Measurements from ENCODE around the gene KCNMA1. TPM values are rescaled to one million over a fixed set of nuclear protein-coding genes. Genes with fewer than 3 reads are reported as not detected.

The KCNMA1 gene
- total RNA-seq, 4 donors from 2014 or later, result 10.1 to 32.6 (median 20.1) TPM

DNA sequence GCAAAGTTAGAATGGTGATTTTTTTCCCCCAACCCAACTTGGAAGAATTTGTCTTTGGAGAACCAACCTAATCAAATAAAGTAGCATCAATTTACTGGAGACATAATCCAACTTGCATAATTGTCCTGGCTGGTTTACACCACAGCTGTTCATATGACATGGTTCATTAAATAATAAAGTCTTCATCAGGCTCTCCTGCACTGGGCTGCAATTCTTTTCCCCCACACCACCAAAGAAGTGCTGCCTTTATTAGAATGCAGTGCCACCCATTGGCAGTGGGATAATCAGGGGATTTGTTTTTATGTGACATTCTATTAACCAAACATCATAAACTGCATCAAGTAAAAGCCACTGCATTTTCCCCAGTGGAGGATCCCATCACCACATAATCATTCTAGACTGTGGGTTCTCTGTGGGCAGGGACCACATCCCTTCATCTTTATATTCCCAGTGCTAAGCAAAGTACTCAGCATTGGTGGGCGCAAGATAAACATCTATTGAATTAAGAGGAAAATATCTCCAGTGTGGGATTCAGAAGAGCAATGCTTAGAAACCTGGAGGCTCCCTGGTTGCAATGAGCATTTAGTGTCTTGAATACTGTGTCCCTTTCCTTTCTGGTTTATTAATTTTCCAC is 322.0 kb downstream of the KCNMA1 start:
- TF ChIP-seq, protein P1, sequence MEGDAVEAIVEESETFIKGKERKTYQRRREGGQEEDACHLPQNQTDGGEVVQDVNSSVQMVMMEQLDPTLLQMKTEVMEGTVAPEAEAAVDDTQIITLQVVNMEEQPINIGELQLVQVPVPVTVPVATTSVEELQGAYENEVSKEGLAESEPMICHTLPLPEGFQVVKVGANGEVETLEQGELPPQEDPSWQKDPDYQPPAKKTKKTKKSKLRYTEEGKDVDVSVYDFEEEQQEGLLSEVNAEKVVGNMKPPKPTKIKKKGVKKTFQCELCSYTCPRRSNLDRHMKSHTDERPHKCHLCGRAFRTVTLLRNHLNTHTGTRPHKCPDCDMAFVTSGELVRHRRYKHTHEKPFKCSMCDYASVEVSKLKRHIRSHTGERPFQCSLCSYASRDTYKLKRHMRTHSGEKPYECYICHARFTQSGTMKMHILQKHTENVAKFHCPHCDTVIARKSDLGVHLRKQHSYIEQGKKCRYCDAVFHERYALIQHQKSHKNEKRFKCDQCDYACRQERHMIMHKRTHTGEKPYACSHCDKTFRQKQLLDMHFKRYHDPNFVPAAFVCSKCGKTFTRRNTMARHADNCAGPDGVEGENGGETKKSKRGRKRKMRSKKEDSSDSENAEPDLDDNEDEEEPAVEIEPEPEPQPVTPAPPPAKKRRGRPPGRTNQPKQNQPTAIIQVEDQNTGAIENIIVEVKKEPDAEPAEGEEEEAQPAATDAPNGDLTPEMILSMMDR (IDR thresholded peaks at IDR 0.05), result no peak
- no peak for ATAC-seq (ENCODE audit: low FRiP score)
- no peak for DNase-seq (ENCODE audit: low spot score)

DNA sequence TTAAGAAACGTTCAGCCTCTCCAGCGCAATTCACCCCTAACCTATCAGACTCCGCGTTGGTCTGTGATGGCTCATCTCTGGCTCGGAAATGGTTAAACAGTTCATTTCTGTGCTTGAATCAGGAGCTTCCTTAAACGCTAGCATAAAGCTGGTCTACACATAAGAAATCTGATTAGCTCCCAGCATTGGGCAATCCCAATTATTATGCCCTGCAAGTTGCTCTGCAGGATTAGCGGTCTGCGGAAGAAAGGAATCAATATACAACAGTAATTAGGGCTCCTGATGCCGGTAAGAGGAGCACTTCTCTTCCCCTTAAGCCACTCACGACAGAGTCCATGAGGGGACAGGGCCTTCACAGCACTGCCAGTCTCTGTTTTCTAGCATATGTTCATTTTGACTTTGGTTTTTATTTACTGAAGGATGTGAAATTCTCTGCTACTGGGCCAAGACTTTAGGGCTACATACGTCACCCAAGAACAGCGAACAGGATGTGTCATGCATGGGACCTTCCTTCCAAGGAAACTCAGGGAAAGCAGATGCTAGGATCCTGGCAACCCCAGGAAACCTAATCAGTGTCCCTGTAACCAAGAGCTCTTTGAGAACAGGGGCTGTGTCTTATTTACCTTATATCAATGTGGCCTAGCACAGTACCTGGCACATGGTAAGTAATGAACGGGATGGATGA is 324.4 kb downstream of the KCNMA1 start:
- TF ChIP-seq, protein P1 (IDR thresholded peaks at IDR 0.05), result no peak
- no peak for ATAC-seq (ENCODE audit: low FRiP score)
- no peak for DNase-seq (ENCODE audit: low spot score)

DNA sequence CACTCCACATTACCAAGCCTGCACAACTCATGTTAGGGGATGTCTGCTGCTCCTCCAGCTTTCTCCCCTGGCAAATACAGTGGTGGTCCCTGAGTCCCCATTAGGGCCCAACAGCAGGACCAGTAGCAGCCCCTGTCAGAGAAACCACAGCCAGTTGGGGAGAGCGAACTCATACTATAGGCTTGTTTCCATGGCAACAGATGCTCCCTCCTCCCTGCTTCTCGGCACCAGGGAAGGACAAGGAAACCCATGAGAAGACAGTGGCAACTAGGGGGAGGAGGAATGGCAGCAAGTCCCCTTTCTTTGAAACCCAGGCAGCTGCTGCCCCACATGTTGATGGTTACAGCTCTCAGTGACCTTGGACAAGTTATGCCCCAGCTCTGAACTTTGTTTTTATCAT is 326.4 kb downstream of the KCNMA1 start:
- no peak for DNase-seq (ENCODE audit: low spot score)

DNA sequence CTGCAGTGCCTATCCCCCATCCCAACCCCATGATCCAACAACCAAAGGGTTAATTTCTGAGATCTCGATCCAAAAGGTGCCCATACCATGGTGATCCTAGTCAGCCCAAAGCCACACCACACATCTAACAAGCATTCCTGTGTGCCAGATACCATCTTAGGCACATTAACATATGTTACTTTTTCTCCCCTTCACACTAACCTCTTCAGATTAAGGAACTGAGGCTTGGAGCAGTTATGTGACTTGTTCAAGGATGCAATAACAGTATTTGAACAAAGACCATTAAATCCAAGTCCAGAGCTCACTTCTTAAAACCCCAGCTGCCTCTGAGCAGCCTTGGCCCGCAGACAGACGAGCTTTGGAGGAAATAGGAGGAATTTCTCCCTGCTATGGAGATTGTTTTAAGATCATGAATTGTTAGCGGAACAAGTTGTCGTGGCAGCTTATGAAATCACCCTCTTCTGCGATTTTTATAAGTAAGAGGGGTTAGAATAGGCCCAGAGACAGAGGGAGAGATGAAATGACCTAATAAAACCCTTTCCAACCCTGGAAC is 327.2 kb downstream of the KCNMA1 start:
- DNase-seq (ENCODE audit: low spot score), result no peak
- TF ChIP-seq, protein P1 (IDR thresholded peaks at IDR 0.05), result no peak
- no peak for ATAC-seq (ENCODE audit: low FRiP score)

More for the DNA sequence above, 326.4 kb downstream of the KCNMA1 start:
- TF ChIP-seq, protein P1 (IDR thresholded peaks at IDR 0.05), result no peak
- ATAC-seq (ENCODE audit: low FRiP score), result no peak

DNA sequence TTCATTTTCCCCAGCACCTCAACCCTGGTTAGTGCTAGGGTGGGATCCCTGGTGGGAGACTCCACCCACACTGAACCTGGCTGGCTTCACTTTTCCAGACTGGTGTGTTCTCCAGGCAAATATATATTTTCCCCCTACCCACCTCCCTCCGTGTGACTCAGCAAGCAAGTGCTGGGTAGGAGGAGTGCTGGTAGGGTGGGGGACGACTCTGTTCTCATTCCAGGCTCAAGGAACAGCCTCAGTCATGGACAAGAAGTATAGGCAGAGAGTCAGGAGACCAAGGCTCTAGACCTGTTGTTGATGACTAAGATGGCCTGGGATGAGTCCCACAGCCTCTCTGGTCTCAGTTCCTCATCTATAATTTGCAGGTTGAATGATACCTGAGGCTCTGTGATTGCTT is 328.1 kb downstream of the KCNMA1 start:
- TF ChIP-seq, protein P1 (IDR thresholded peaks at IDR 0.05), result no peak
- ATAC-seq (ENCODE audit: low FRiP score), result no peak
- no peak for DNase-seq (ENCODE audit: low spot score)

DNA sequence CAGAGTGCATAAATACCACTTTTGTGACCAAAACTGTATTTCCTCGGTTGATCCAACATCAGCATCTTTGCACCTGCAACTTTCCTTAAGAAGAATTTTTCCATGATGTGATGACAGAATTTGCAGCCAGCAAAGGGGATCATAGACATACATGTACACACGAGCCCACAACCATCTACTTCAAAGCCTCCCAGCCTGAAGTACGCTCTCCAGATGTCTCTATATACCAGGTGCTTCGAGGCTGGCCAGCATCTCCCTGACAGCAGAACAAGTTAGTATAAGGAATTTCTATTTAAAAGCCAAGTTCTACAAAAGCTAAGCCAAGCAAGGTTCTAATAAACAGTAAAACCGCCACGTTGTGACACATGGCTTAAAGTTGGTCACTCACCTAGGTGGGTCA is 328.5 kb downstream of the KCNMA1 start:
- DNase-seq (ENCODE audit: low spot score), result no peak
- ATAC-seq (ENCODE audit: low FRiP score), result no peak
- TF ChIP-seq, protein P1 (IDR thresholded peaks at IDR 0.05), result no peak
